ENCODE measurements around the gene UBXN4. TPM values are rescaled to one million over a fixed set of nuclear protein-coding genes. Genes with fewer than 3 reads are reported as not detected.

UBXN4 gene
- total RNA-seq, 4 donors from 2014 or later = 45.5 to 54.4 (median 51.1) TPM

DNA sequence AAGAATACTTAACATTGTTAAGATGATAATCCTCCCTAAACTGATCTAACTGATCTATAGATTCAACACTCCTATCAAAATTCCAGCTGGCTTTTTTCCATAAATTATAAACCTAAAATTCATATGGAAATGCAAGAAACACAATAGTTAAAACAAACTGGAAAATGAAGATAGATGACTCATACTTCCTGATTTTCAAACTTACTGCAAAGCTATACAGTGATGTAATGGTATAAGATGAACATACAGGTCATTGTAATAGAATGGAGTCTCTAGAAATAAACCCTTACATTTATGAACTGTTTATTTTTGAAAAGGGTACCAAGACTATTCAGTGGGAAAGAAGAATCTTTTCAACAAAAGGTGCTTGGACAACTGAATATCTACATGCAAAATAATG lies 32.3 kb downstream of the UBXN4 start:
- TF ChIP-seq EP300 (IDR thresholded peaks at IDR 0.05) = no peak
- TF ChIP-seq POLR2A (IDR thresholded peaks at IDR 0.05; ENCODE audit: low read depth) = no peak
- H3K9me3 ChIP-seq = no peaks in the 10 kb centered on the region
- no peaks in the 10 kb centered on the region for H3K27me3 ChIP-seq
- no peak overlapping the region for H3K4me3 ChIP-seq
- peaks cover 0 to 4% (median 0%) of the 10 kb centered on the region in 4 donors for H3K4me1 ChIP-seq
- intact Hi-C loops (cut with DNase I) = no loop called here
- no peak for DNase-seq (ENCODE audit: extremely low spot score)
- H3K36me3 ChIP-seq = peaks cover 77 to 98% (median 91%) of the 10 kb centered on the region in 4 donors
- no peak overlapping the region for H3K27ac ChIP-seq (replicated peaks in 1 of 4)

DNA sequence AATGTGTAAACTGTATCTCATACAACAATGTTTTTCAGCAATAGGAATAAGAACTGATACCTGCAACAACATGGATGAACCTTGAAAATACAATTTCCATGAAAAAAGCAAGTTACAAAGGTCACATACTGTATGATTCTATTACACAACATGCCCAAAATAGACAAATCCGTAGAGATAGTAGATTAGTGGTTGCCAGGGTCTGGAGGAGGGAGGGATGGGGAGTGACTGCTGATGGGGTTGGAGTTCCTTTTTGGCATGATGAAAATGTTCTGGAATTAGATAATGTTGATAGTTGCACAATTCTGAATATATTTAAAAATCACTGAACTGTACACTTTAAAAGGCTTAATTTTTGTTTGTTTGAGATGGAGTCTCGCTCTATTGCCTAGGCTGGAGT lies 33.8 kb downstream of the UBXN4 start:
- Histone ChIP-seq H3K9me3 (no peaks in the 10 kb centered on the region), H3K27ac (replicated peaks in 1 of 4) (no peak overlapping the region), H3K36me3 (peaks cover 77 to 99% (median 95%) of the 10 kb centered on the region in 4 donors), H3K4me3 (no peak overlapping the region), H3K27me3 (no peaks in the 10 kb centered on the region), H3K4me1 (peaks cover 0 to 4% (median 0%) of the 10 kb centered on the region in 4 donors)
- TF ChIP-seq POLR2AphosphoS5 (IDR thresholded peaks at IDR 0.05) = no peak
- no peak for TF ChIP-seq EP300 (IDR thresholded peaks at IDR 0.05)
- TF ChIP-seq, protein P1, sequence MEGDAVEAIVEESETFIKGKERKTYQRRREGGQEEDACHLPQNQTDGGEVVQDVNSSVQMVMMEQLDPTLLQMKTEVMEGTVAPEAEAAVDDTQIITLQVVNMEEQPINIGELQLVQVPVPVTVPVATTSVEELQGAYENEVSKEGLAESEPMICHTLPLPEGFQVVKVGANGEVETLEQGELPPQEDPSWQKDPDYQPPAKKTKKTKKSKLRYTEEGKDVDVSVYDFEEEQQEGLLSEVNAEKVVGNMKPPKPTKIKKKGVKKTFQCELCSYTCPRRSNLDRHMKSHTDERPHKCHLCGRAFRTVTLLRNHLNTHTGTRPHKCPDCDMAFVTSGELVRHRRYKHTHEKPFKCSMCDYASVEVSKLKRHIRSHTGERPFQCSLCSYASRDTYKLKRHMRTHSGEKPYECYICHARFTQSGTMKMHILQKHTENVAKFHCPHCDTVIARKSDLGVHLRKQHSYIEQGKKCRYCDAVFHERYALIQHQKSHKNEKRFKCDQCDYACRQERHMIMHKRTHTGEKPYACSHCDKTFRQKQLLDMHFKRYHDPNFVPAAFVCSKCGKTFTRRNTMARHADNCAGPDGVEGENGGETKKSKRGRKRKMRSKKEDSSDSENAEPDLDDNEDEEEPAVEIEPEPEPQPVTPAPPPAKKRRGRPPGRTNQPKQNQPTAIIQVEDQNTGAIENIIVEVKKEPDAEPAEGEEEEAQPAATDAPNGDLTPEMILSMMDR (IDR thresholded peaks at IDR 0.05) = no peak
- WGBS = 44% methylated on average over 2 of the region's 2 CpGs
- no peak for DNase-seq (ENCODE audit: extremely low spot score)
- intact Hi-C loops (cut with DNase I) = no loop called here

DNA sequence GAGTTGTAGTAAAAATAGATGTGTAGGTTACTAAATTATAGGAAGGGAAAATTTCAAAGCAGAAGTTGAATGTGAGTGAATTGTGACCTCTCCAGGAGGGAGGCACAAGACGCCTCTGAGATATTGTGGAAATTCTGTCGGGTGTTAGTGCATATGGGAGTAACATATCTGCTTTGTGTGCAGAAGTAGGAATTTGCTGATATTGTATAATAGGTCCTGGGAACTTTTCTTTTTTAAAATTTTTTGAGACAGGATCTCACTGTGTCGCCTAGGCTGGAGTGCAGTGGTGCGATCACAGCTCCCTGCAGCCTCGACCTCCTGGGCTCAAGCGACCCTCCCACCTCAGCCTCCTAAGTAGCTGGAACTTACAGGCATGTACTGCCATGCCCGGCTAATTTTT lies 34.7 kb downstream of the UBXN4 start:
- Histone ChIP-seq H3K9me3 (no peaks in the 10 kb centered on the region), H3K36me3 (peaks cover 82 to 99% (median 95%) of the 10 kb centered on the region in 4 donors), H3K4me1 (peaks cover 0 to 4% (median 0%) of the 10 kb centered on the region in 4 donors), H3K4me3 (no peak overlapping the region), H3K27ac (replicated peaks in 1 of 4) (no peak overlapping the region), H3K27me3 (no peaks in the 10 kb centered on the region)
- TF ChIP-seq, protein P1 (IDR thresholded peaks at IDR 0.05) = no peak
- TF ChIP-seq EP300 (IDR thresholded peaks at IDR 0.05) = no peak
- no peak for TF ChIP-seq POLR2A (IDR thresholded peaks at IDR 0.05; ENCODE audit: low read depth)
- no peak for TF ChIP-seq POLR2AphosphoS5 (IDR thresholded peaks at IDR 0.05)
- no peak for DNase-seq (ENCODE audit: extremely low spot score)
- 96% methylated on average over 7 of the region's 7 CpGs for WGBS
- intact Hi-C loops (cut with DNase I) = no loop called here

DNA sequence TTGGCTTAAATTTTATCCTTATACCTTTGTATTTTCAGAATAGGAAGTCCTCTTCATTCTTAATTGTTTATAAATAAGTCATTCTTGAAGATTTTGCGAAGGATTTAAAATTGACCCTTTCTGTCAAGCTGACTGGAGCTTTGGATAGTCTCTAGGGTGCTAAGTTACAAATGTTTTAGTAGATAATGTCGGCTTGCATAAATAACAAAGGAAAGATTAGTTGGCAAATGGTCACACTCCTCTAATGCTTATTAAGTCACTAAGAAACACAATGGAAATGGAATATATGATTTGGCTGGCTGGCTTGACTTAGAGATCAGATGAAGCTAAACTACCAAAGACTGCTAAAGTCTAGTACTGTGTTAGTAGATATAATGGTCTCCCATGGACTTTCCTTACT lies 40.6 kb downstream of the UBXN4 start:
- intact Hi-C loops (cut with DNase I) = no loop called here
- DNase-seq (ENCODE audit: extremely low spot score) = no peak
- Histone ChIP-seq H3K27ac (replicated peaks in 1 of 4) (no peak overlapping the region), H3K4me3 (no peak overlapping the region), H3K27me3 (no peaks in the 10 kb centered on the region), H3K4me1 (no peaks in the 10 kb centered on the region), H3K9me3 (no peaks in the 10 kb centered on the region), H3K36me3 (peaks cover 72 to 95% (median 86%) of the 10 kb centered on the region in 4 donors)
- TF ChIP-seq EP300 (IDR thresholded peaks at IDR 0.05) (no peak), POLR2A (IDR thresholded peaks at IDR 0.05; ENCODE audit: low read depth) (no peak)
- TF ChIP-seq, protein P1 (IDR thresholded peaks at IDR 0.05) = no peak
- 66% methylated on average over 2 of the region's 2 CpGs for WGBS

DNA sequence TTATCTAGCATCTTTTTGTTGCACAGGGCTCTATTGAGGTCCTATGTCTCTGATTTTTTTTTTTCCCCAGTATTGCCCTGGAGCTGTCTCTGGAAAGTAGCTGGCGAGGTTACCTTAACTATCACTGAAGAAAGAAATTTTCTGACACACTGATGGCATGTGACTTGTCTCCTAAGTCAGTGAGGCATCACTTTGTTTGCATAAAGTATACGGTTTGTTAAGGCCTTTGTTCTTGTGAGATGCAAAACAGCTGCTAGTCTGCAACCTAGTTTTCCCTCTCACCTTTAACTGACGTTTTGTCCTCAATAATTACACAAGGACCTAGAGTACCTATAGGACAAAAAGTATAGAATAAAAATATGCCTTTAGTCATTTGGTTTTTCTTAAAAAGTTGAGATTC lies 41.8 kb downstream of the UBXN4 start:
- TF ChIP-seq EP300 (IDR thresholded peaks at IDR 0.05) = no peak
- TF ChIP-seq, protein P1 (IDR thresholded peaks at IDR 0.05) = no peak
- no peak for TF ChIP-seq POLR2A (IDR thresholded peaks at IDR 0.05; ENCODE audit: low read depth)
- no peak for TF ChIP-seq POLR2AphosphoS5 (IDR thresholded peaks at IDR 0.05)
- Histone ChIP-seq H3K9me3 (no peaks in the 10 kb centered on the region), H3K27ac (replicated peaks in 1 of 4) (no peak overlapping the region), H3K4me1 (no peaks in the 10 kb centered on the region), H3K27me3 (no peaks in the 10 kb centered on the region), H3K36me3 (peaks cover 62 to 93% (median 80%) of the 10 kb centered on the region in 4 donors), H3K4me3 (no peak overlapping the region)
- intact Hi-C loops (cut with DNase I) = no loop called here
- 72% methylated on average over 3 of the region's 3 CpGs for WGBS
- peak; percentile 19 for DNase-seq (ENCODE audit: extremely low spot score)
